GM12878 (cell line): ENCODE data around the gene HMCN1. TPM values are rescaled to one million over a fixed set of nuclear protein-coding genes. Genes with fewer than 3 reads are reported as not detected.

Experiments
- ATAC-seq: fragments of 200-7000 bp; cut with Tn5 transposase; 3 replicates; pipeline ENCODE4 v1.9.1; 2020; ENCODE audit warnings: mild to moderate bottlenecking, moderate library complexity
- BruUV-seq: library from RNA; stranded (reverse); fragments of 400-500 nt; replicated peaks from 2 replicates; lab custom pipeline; 2021; lab: Mats Ljungman, UMichigan
- CTCF ChIA-PET: fragments of 300-600 bp; sonication (Branson Sonifier 250); formaldehyde crosslinking; extraction: SDS; loops from one replicate; lab custom pipeline; 2021; ENCODE audit warnings: inconsistent platforms; lab: Yijun Ruan, JAX
- POLR2A ChIA-PET: fragments of 350-600 bp; formaldehyde crosslinking; extraction: SDS; loops from one replicate; lab custom pipeline; 2021; ENCODE audit warnings: inconsistent platforms; lab: Charles Lee
- RAD21 ChIA-PET: fragments of 300-600 bp; sonication (Branson Sonifier 250); formaldehyde crosslinking; loops from one replicate; lab custom pipeline; 2023; ENCODE audit warnings: antibody characterized with exemption; ENCODE audit not compliant: unreplicated experiment; lab: Charles Lee
- SMC1A ChIA-PET: fragments of 300-600 bp; sonication (Branson Sonifier 250); formaldehyde crosslinking; loops from one replicate; lab custom pipeline; 2023; ENCODE audit not compliant: unreplicated experiment, uncharacterized antibody; lab: Charles Lee
- DNase-seq: peaks from one replicate; pipeline ENCODE4 v3.0.0-alpha.2; 2011; ENCODE audit warnings: low read depth, low spot score
- FAIRE-seq: peaks from 3 replicates; lab custom pipeline; 2011; peaks lifted over from hg19 to GRCh38; lab: Jason Lieb, UNC
- H2AFZ ChIP-seq: 2 replicates; pipeline ENCODE4 v1.6.0; 2011; ENCODE audit warnings: low read depth, low read length, control low read depth; ENCODE audit not compliant: control insufficient read depth
- H3K27ac ChIP-seq: 2 replicates; pipeline ENCODE4 v1.5.1; 2011; ENCODE audit warnings: control low read depth; ENCODE audit not compliant: control insufficient read depth, insufficient read depth
- H3K27me3 ChIP-seq, 2 experiments: replicated peaks in 1 of 2; 2 replicates each; pipeline versions ENCODE4 v1.6.0 to v1.6.1; 2011; ENCODE audit warnings: low read length in 1 of 2; ENCODE audit not compliant: control insufficient read depth in 2 of 2, insufficient read depth in 2 of 2
- H3K36me3 ChIP-seq, 2 experiments: 2 replicates each; pipeline ENCODE4 v1.5.1; 2011; ENCODE audit warnings: low read length in 1 of 2; ENCODE audit not compliant: control insufficient read depth in 2 of 2, insufficient read depth in 2 of 2
- H3K4me1 ChIP-seq: 2 replicates; pipeline ENCODE4 v1.6.1; 2011; ENCODE audit warnings: mild to moderate bottlenecking, low read length, moderate library complexity, mixed read lengths; ENCODE audit not compliant: control insufficient read depth, insufficient read depth
- H3K4me2 ChIP-seq: 2 replicates; pipeline ENCODE4 v1.6.0; 2011; ENCODE audit warnings: control low read depth; ENCODE audit not compliant: control insufficient read depth, insufficient read depth
- H3K4me3 ChIP-seq: fragments of 200-600 bp; sonication (generic); 2 replicates; pipeline ENCODE4 v1.5.1; 2016
- H3K79me2 ChIP-seq: 2 replicates; pipeline ENCODE4 v1.6.0; 2011; ENCODE audit warnings: low read length; ENCODE audit not compliant: control insufficient read depth, insufficient read depth
- H3K9ac ChIP-seq: 2 replicates; pipeline ENCODE4 v1.8.0; 2011; ENCODE audit warnings: low read length, control low read depth, mixed read lengths; ENCODE audit not compliant: control insufficient read depth, insufficient read depth
- H3K9me3 ChIP-seq: replicated peaks from 3 replicates; pipeline ENCODE4 v1.5.1; 2011; ENCODE audit warnings: mild to moderate bottlenecking, low read length; ENCODE audit not compliant: control insufficient read depth, insufficient read depth
- H4K20me1 ChIP-seq: 2 replicates; pipeline ENCODE4 v1.6.0; 2011; ENCODE audit not compliant: control insufficient read depth, insufficient read depth
- BMI1 ChIP-seq: fragments of 450-650 bp; IDR thresholded peaks from 2 replicates; pipeline ENCODE4 v1.6.1; 2016; ENCODE audit warnings: mild to moderate bottlenecking, moderate library complexity, borderline replicate concordance
- CBX5 ChIP-seq: sonication (generic); IDR thresholded peaks from 2 replicates; pipeline ENCODE4 v1.6.1; 2016; ENCODE audit warnings: low read depth, moderate library complexity, mild to moderate bottlenecking, inconsistent platforms
- JUNB ChIP-seq: IDR thresholded peaks from 2 replicates; pipeline ENCODE4 v1.6.1; 2016; ENCODE audit warnings: antibody characterized with exemption, mild to moderate bottlenecking
- KDM1A ChIP-seq: fragments of 200-600 bp; sonication (generic); IDR thresholded peaks from 2 replicates; pipeline ENCODE4 v1.6.1; 2016; ENCODE audit warnings: borderline replicate concordance
- KLF5 ChIP-seq: fragments of 450-650 bp; IDR thresholded peaks from 2 replicates; pipeline ENCODE4 v1.6.1; 2014; ENCODE audit warnings: mild to moderate bottlenecking; ENCODE audit not compliant: partially characterized antibody
- MEF2B ChIP-seq: fragments of 450-650 bp; IDR thresholded peaks from 2 replicates; pipeline ENCODE4 v1.6.1; 2018; ENCODE audit warnings: mild to moderate bottlenecking, moderate library complexity; ENCODE audit not compliant: partially characterized antibody, poor library complexity, severe bottlenecking
- NR2C2 ChIP-seq: IDR thresholded peaks from 2 replicates; pipeline ENCODE4 v1.6.1; 2011; ENCODE audit warnings: borderline replicate concordance, low read depth; ENCODE audit not compliant: control insufficient read depth, insufficient read length
- USF1 ChIP-seq: IDR thresholded peaks from 2 replicates; pipeline ENCODE4 v1.6.1; 2011; ENCODE audit warnings: borderline replicate concordance, low read depth, mild to moderate bottlenecking, moderate library complexity, mixed read lengths, low read length; ENCODE audit not compliant: insufficient read depth; ENCODE audit errors: extremely low read length
- ZSCAN29 ChIP-seq: fragments of 450-650 bp; IDR thresholded peaks from 2 replicates; pipeline ENCODE4 v1.6.1; 2017; ENCODE audit warnings: mild to moderate bottlenecking, moderate library complexity
- whole genome bisulfite sequencing: methylation state at CpG from one replicate; pipeline ENCODE4 v1.1.6; 2016; ENCODE audit warnings: low lambda C conversion rate; ENCODE audit not compliant: insufficient replicate concordance, insufficient coverage; ENCODE audit errors: missing lambda C conversion rate; 5-methylcytosine and 5-hydroxymethylcytosine counted together
- in situ Hi-C: fragments of 300-500 bp; cut with MboI; formaldehyde crosslinking; loops from 9 replicates; pipeline ENCODE4 v1.14.3; 2018; ENCODE audit warnings: mixed read lengths
- intact Hi-C: fragments of 100-400 bp; cut with micrococcal nuclease; formaldehyde crosslinking; loops from one replicate; pipeline ENCODE4 v1.14.2; 2022; ENCODE audit not compliant: unreplicated experiment
- polyA plus RNA-seq, 11 experiments: library from polyadenylated mRNA; depleted of rRNA in 4 of 11; unstranded in 6 of 11; stranded (reverse) in 5 of 11; fragments of >200 nt; fragmentation: Nextera tagmentation in 4 of 11; fragmentation: Illumina TruSeq in 1 of 11; extraction: Ambion mirVana in 4 of 11; extraction: Trizol in 1 of 11; gene quantifications; 1 replicate in 1 of 11; 2 replicates in 10 of 11; pipeline versions ENCODE4 v1.2.1 to v1.2.3, GENCODE V29; 2011 to 2016; ENCODE audit warnings: inconsistent platforms in 2 of 11, missing spikeins in 2 of 11, low read depth in 1 of 11
- total RNA-seq, 4 experiments: library from RNA; depleted of rRNA in 3 of 4; stranded (reverse); fragments of >200 nt in 3 of 4; fragmentation: Illumina TruSeq in 1 of 4; extraction: Trizol in 1 of 4; gene quantifications; 2 replicates each; pipeline versions ENCODE4 v1.2.1 to v1.2.3, GENCODE V29; 2013 to 2021

Gene HMCN1
- total and polyA plus RNA-seq, 10 of the 15 experiments (the other 5 are each of a cell fraction or from before 2014, with no cell fraction given) = under 0.01 to 0.07 TPM; not detected in 8

- Histone ChIP-seq H2AFZ (no peak overlapping the region), H3K27ac (no peak overlapping the region), H3K4me3 (no peak overlapping the region), H3K36me3 (no peaks in the 10 kb centered on the region), H3K27me3 (no peaks in the 10 kb centered on the region; a peak in 1 of 4 replicates), H3K4me2 (no peak overlapping the region), H3K79me2 (no peaks in the 10 kb centered on the region), H3K9me3 (no peaks in the 10 kb centered on the region), H4K20me1 (no peaks in the 10 kb centered on the region), H3K4me1 (no peaks in the 10 kb centered on the region), H3K9ac (no peak overlapping the region)
- in situ Hi-C loops (no loop called here), intact Hi-C loops (no loop called here)
- 59% methylated on average over 3 of the region's 3 CpGs for WGBS
- ATAC-seq (no peak), DNase-seq (no peak), FAIRE-seq (no peak)
- TF ChIP-seq KDM1A = no peak
- TF ChIP-seq KLF5 = no peak
- no peak for TF ChIP-seq JUNB
- TF ChIP-seq NR2C2 = no peak
- TF ChIP-seq BMI1 = no peak
- no peak for TF ChIP-seq ZSCAN29
- TF ChIP-seq USF1 = no peak
- TF ChIP-seq CBX5 = no peak
- TF ChIP-seq MEF2B = no peak
- BruUV-seq = no TSS peak
- POLR2A ChIA-PET = no interaction called here
- RAD21 ChIA-PET = no interaction called here
- SMC1A ChIA-PET = no interaction called here
- CTCF ChIA-PET = no interaction called here
These were observed 391.3 kb downstream of the HMCN1 start for GRCh38 chr1:186125511-186125910.
